ENCODE results near the gene CCDC138. TPM values are rescaled to one million over a fixed set of nuclear protein-coding genes. Genes with fewer than 3 reads are reported as not detected.

Gene CCDC138
- total RNA-seq, 1 donor from 2014 or later = 6.5 TPM

DNA sequence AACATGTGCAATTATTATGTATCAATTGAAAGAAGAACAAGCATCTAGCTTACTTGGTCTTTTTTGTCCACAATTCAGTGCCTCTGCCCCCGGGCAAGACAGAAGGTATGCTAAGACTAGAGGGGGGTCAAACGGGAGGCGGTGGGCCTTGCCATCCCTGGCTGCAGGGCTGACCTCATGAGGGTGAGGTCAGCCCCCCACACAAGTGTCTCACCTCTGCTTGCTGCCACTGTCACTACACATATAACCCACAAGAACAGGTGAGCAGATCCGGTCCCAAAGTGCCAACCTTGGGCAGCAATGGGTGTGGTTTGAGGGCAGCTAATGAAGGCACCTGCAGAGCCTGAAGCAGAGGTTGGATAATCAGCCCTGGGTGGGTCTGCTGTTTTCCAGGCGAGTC is 131.0 kb downstream of the CCDC138 start:
- DNase-seq (ENCODE audit: low read depth in 2 of 2) = no peak

DNA sequence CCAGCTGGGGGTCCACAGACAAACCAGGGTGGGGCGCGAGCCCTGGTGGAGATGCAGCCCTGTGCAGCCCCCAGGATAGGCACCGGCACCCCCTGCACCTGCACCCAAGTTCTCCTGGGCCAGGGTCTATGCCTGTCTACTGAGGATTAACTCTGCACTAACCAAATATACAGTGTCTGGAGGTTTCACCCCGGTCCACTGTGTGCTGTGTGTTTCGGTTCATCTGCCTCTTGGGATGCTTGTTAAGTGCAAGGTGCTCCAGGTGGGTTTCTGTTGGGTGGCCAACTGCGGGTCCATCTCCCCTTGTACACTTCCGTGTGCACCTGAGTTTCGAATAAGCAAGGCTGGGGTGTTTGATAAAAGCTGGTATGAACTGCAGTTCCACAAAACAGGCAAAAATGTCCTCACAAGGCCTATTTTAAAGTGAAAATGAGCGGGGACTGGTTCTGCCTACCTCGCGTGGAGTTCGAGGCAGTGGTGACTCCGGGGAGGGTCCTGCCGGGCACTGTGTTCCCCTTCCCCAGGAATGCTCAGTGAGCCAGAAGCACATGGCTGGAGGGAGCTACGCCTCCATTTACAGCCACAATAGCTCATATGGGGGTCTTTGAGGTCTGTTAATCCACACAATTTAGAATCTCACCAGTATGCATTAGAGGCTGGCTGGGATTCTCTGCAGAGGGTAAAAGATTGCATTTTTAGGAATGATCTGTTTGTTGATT is 131.7 kb downstream of the CCDC138 start:
- no peak for DNase-seq (ENCODE audit: low read depth in 2 of 2)

DNA sequence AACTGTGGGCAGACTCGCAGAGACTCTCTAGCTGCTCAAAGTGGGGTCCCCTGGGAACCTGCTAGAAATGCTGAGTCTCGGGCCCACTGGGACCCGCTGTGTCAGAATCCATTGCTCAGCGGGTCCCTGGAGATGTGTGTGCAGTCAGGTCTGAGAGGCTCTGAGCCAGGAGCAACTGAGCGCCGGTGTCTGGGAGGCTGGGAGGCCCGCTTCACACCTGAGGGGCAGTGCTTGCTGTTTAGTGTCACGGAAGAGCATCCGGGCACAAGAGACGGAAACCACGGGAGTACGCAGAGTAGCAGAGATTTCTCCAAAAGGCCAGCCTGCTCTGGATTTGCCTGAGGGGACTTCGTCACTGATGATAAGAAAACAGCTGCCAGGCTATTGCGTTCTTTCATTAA is 132.4 kb downstream of the CCDC138 start:
- no peak for DNase-seq (ENCODE audit: low read depth in 2 of 2)

- no peak for DNase-seq (ENCODE audit: low read depth in 2 of 2)
Observed at GRCh38 chr2:108919571-108920373, 133.2 kb downstream of the CCDC138 start.

DNA sequence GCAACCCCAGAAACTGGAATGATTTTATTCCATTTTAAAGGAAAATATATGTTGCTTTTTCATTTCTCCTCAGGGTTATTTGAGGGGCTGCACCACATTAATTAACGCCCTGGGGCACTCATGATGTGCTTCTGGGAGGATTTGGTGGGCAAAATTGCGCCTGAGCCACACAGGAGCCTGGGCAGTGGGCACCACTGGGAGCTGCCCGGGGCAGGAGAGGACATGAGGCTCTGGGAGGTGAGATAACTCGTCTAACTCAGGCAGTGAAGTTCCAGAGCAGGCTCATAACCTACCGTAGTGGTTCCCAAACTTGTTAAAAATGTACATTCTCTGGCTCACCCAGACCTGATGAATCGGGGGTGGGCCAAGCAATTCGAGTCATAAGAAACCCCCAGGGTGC is 134.1 kb downstream of the CCDC138 start:
- DNase-seq (ENCODE audit: low read depth in 2 of 2) = no peak

DNA sequence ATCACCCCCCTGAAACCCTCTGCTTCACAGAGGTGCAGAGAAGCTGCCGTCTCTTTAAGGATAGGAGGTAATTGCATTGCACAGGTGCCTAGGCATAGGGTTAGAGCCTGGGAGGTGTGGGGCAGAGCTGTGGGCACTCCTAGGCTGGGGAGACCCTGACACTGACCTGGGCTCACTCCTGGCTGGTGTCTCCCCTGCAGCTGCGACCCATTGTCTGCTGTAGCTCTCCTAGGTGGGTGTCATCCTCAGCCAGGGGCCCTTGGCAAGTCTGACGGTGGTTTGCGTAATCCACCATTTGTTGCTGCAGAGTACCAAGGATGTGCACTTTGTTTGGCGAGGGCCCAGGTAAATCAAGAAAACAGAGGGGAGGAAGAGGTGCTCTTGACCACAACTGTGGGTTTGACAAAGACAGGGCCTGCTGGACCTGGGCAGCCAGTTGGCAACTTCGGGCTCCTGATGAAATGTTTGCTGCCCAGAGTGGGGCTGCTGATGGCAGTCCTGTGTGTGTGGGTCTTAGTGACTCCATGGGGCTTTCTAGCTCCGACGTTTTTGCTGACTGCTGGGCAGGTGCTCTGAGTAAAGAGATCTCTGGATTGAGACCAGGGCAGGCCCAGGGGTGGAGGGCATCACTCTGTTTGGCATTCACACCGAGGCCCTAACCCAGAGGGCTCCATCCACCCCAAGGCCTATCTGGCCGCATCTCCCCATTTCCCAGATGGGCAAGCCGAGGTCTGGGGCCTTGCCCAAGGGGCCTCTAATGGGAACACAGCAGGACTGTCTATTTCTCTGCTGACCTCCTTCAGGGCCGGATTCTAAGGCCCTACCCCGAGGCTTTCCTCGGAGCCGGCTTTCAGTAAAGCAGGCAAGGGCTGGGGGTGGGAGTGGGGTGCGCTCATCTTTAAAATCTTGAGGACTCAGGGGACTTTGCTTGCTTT is 134.8 kb downstream of the CCDC138 start:
- no peak for DNase-seq (ENCODE audit: low read depth in 2 of 2)

- DNase-seq (ENCODE audit: low read depth in 2 of 2) = no peak
Observed at GRCh38 chr2:108922141-108922915, 135.8 kb downstream of the CCDC138 start.

DNA sequence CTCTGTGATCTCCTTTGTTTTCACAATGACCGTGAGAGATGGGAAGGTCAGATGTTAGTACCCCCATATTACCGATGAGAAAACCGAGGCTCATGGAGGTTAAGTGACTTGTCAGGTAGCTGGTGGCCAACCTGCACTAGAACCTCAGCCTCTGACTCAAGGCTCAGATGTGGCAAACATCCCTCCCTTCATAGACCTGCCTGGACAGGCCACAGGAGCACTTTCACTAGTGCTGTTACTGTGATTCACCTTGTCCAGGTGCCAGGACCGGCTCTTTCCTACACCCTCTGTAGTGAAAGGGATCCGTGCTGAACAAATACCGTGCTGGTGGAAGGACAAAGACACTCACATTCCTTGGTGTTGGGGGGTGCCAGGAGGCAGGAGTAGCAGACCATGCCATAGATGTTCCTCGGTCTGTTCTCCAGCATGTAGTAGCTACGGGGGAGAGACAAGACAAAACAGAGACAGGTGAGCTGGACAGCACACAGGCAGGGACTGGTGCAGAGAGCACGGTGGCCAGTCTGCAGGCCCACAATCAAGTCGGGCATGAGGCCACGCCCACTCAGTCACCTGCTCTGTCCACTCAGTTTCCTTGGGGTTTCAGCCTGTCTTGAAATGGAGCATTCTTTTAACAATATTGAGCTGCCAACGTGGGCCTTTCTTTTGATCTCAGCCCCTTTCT is 136.6 kb downstream of the CCDC138 start:
- DNase-seq (ENCODE audit: low read depth in 2 of 2) = no peak

- DNase-seq (ENCODE audit: low read depth in 2 of 2) = no peak
Observed at GRCh38 chr2:108923736-108924579, 137.4 kb downstream of the CCDC138 start.

- no peak for DNase-seq (ENCODE audit: low read depth in 2 of 2)
Observed at GRCh38 chr2:108924580-108925251, 138.1 kb downstream of the CCDC138 start.

DNA sequence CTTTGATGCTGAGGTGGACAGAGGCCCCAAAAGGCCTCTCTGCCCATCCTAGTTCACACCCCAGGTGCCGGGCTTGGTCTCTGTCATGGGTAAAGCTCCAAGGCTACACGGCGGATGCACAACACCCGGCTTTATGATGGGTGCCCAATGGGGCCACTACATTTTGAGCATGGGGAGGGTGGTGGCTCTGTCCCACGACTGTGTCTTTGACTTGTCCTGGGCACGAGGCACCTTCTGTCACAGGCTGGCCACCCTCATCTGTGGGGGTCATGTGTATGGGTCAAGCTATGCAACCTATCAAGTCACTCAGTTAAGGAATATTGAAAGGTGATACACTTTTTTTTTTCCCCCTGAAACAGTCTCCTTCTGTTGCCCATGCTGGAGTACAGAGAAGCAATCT is 138.7 kb downstream of the CCDC138 start:
- DNase-seq (ENCODE audit: low read depth in 2 of 2) = no peak

DNA sequence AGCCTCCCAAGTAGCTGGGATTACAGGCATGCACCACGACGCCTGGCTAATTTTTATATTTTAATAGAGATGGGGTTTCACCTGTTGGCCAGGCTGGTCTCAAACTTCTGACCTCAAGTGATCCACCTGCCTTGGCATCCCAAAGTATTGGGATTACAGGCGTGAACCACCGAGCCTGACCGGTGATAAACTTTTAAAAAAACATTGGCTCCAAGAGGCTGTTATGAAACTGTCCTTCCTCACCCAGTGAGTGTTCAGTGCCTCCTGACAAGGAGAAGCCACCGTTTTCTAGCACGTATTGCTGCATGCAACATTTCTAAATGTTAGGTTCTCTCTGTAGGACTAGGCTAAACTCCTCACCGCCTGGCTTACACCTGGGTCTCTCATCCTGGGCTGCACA is 139.2 kb downstream of the CCDC138 start:
- no peak for DNase-seq (ENCODE audit: low read depth in 2 of 2)

Other genes with a start within 250 kb of the CCDC138 start
- 53.1 and 53.6 TPM in 2 replicates for gene RANBP2, start 67.3 kb upstream of the CCDC138 start, total RNA-seq
- under 0.01 TPM in 1 of 2 replicates, not detected in the other for gene EDAR, start 202.4 kb downstream of the CCDC138 start, total RNA-seq

All from dermis microvascular lymphatic vessel endothelial cell (primary cell).